HG03469 (cell line): ENCODE results near the gene ZDHHC18.

Source experiments
- ATAC-seq: cut with Tn5 transposase; IDR thresholded peaks from one replicate; pipeline ENCODE4 v1.9.1; 2021; ENCODE audit warnings: mild to moderate bottlenecking, moderate library complexity, moderate number of reproducible peaks; ENCODE audit not compliant: unreplicated experiment

Gene ZDHHC18

GRCh38 chr1:26826261-26827105 lies at the start of gene ZDHHC18:
ZDHHC18 (plus strand) TSS chr1:26826688; CDS start chr1:26826805, 117 bp downstream.
- ATAC-seq, result peak; percentile 60

- no peak for ATAC-seq
These were observed 47.3 kb upstream of the ZDHHC18 start for GRCh38 chr1:26779098-26779668.

- no peak for ATAC-seq
These were observed 46.0 kb upstream of the ZDHHC18 start for GRCh38 chr1:26780344-26780957.

GRCh38 chr1:26781206-26781825 lies 45.2 kb upstream of the ZDHHC18 start:
- no peak for ATAC-seq

GRCh38 chr1:26782521-26783212 lies 43.8 kb upstream of the ZDHHC18 start:
- no peak for ATAC-seq

GRCh38 chr1:26783646-26784022 lies 42.9 kb upstream of the ZDHHC18 start:
- ATAC-seq, result no peak

- ATAC-seq, result no peak
These were observed 42.2 kb upstream of the ZDHHC18 start for GRCh38 chr1:26784023-26784871.

GRCh38 chr1:26784886-26785285 lies 41.6 kb upstream of the ZDHHC18 start:
- no peak for ATAC-seq

- no peak for ATAC-seq
These were observed 40.7 kb upstream of the ZDHHC18 start for GRCh38 chr1:26785611-26786436.

GRCh38 chr1:26786437-26787380 lies 39.8 kb upstream of the ZDHHC18 start:
- no peak for ATAC-seq

GRCh38 chr1:26787381-26787705 lies 39.1 kb upstream of the ZDHHC18 start:
- ATAC-seq, result no peak

- ATAC-seq, result no peak
These were observed 38.6 kb upstream of the ZDHHC18 start, which contains the start of gene PIGV for GRCh38 chr1:26787706-26788514. PIGV (plus strand) TSS chr1:26787950; CDS start chr1:26790816, 2,866 bp downstream.

GRCh38 chr1:26788515-26788785 lies 38.0 kb upstream of the ZDHHC18 start:
- no peak for ATAC-seq

- no peak for ATAC-seq
These were observed 37.5 kb upstream of the ZDHHC18 start for GRCh38 chr1:26788836-26789611.

GRCh38 chr1:26789612-26789865 lies 36.9 kb upstream of the ZDHHC18 start:
- no peak for ATAC-seq

GRCh38 chr1:26789931-26790330 lies 36.6 kb upstream of the ZDHHC18 start:
- ATAC-seq, result no peak

- ATAC-seq, result no peak
These were observed 35.9 kb upstream of the ZDHHC18 start for GRCh38 chr1:26790551-26790953.
